Panc1 (cell line): Measurements from ENCODE around the gene DHX57. TPM values are rescaled to one million over a fixed set of nuclear protein-coding genes. Genes with fewer than 3 reads are reported as not detected.

Experiments
- ATAC-seq: fragments of 200-7000 bp; cut with Tn5 transposase; 2 replicates; pipeline ENCODE4 v1.9.1; 2020; ENCODE audit warnings: mild to moderate bottlenecking, moderate library complexity
- BruUV-seq: library from RNA; stranded (reverse); fragments of 400-500 nt; replicated peaks from 2 replicates; lab custom pipeline; 2021; lab: Mats Ljungman, UMichigan
- CTCF ChIA-PET: fragments of 300-600 bp; sonication (Branson Sonifier 250); formaldehyde crosslinking; loops from one replicate; lab custom pipeline; 2022; ENCODE audit warnings: antibody characterized with exemption; lab: Charles Lee
- POLR2A ChIA-PET: fragments of 300-600 bp; sonication (Branson Sonifier 250); formaldehyde crosslinking; loops from one replicate; lab custom pipeline; 2022; ENCODE audit warnings: antibody characterized with exemption; lab: Charles Lee
- DNase-seq: peaks from one replicate; pipeline ENCODE4 v3.0.0-alpha.2; 2010; ENCODE audit warnings: low read depth, low spot score
- H3K27ac ChIP-seq: 2 replicates; pipeline ENCODE4 v1.5.1; 2011; ENCODE audit warnings: mild to moderate bottlenecking, low read length, inconsistent platforms
- H3K27me3 ChIP-seq: fragments of 200-500 bp; sonication (Bioruptor generic); 2 replicates; pipeline ENCODE4 v1.6.0; 2014; ENCODE audit warnings: low read length, inconsistent platforms; ENCODE audit not compliant: control insufficient read depth, insufficient read depth
- H3K36me3 ChIP-seq: fragments of 200-500 bp; sonication (Bioruptor generic); 2 replicates; pipeline ENCODE4 v1.5.1; 2014; ENCODE audit warnings: inconsistent platforms, mild to moderate bottlenecking, low read length, moderate library complexity; ENCODE audit not compliant: control insufficient read depth, insufficient read depth
- H3K4me1 ChIP-seq: 2 replicates; pipeline ENCODE4 v1.5.1; 2011; ENCODE audit warnings: inconsistent platforms, mild to moderate bottlenecking, low read length, moderate library complexity; ENCODE audit not compliant: control insufficient read depth, insufficient read depth
- H3K4me3 ChIP-seq, 2 experiments: 2 replicates each; pipeline ENCODE4 v1.5.1; 2011 to 2012; ENCODE audit warnings: low read depth in 2 of 2, low read length in 2 of 2, mild to moderate bottlenecking in 2 of 2, inconsistent platforms in 1 of 2, moderate library complexity in 1 of 2
- H3K9me3 ChIP-seq: fragments of 200-500 bp; sonication (Bioruptor generic); 2 replicates; pipeline ENCODE4 v1.5.1; 2014; ENCODE audit warnings: low read depth, mild to moderate bottlenecking, inconsistent platforms, low read length, moderate library complexity; ENCODE audit not compliant: control insufficient read depth, insufficient read depth
- CTCF ChIP-seq: fragments of 450-650 bp; IDR thresholded peaks from 2 replicates; pipeline ENCODE4 v1.5.1; 2017; ENCODE audit warnings: mild to moderate bottlenecking
- POLR2AphosphoS5 ChIP-seq: IDR thresholded peaks from 2 replicates; pipeline ENCODE4 v1.6.1; 2012; ENCODE audit warnings: mild to moderate bottlenecking, low read depth, low read length, moderate library complexity
- REST ChIP-seq, 2 experiments: IDR thresholded peaks; 2 replicates each; pipeline ENCODE4 v1.6.1; 2011 to 2012; ENCODE audit warnings: low read depth in 2 of 2, control low read depth in 1 of 2, low read length in 1 of 2, mild to moderate bottlenecking in 1 of 2, moderate library complexity in 1 of 2; ENCODE audit not compliant: insufficient read depth in 1 of 2
- SIN3A ChIP-seq: IDR thresholded peaks from 2 replicates; pipeline ENCODE4 v1.6.1; 2012; ENCODE audit warnings: low read depth, mild to moderate bottlenecking, low read length, moderate library complexity, borderline replicate concordance; ENCODE audit not compliant: insufficient read depth
- TCF7L2 ChIP-seq: IDR thresholded peaks from 2 replicates; pipeline ENCODE4 v1.6.1; 2011; ENCODE audit warnings: mild to moderate bottlenecking, low read depth, low read length, inconsistent platforms
- in situ Hi-C: cut with HindIII; loops from 2 replicates; pipeline ENCODE4 v1.10.0; 2016; ENCODE audit warnings: low sequenced_read_pairs, low pct_unique_long_range_greater_than_20kb
- intact Hi-C: fragments of 100-400 bp; cut with micrococcal nuclease; formaldehyde crosslinking; loops from one replicate; pipeline ENCODE4 v1.10.0; 2022; ENCODE audit not compliant: unreplicated experiment
- total RNA-seq: library from RNA; stranded (reverse); gene quantifications from one replicate; pipeline ENCODE4 v1.2.1, GENCODE V29; 2021; ENCODE audit not compliant: unreplicated experiment

DHX57 gene
- total RNA-seq, 1 experiment from 2014 or later: 20.6 TPM

GRCh38 chr2:38911191-38911590 is 35.5 kb upstream of the DHX57 start:
- in situ Hi-C loops: no loop called here
- Histone ChIP-seq H3K36me3 (no peaks in the 10 kb centered on the region), H3K9me3 (no peaks in the 10 kb centered on the region), H3K27me3 (no peaks in the 10 kb centered on the region), H3K27ac (no peak overlapping the region), H3K4me1 (no peaks in the 10 kb centered on the region), H3K4me3 (no peak overlapping the region)
- no TSS peak for BruUV-seq
- intact Hi-C loops: no loop called here
- no peak for TF ChIP-seq TCF7L2
- no peak for TF ChIP-seq SIN3A
- TF ChIP-seq CTCF: no peak
- no peak for TF ChIP-seq POLR2AphosphoS5
- no peak for TF ChIP-seq REST (IDR thresholded peaks at IDR 0.05; ENCODE audit: insufficient read depth in 1 of 2, low read depth in 2 of 2, low read length in 1 of 2)
- CTCF ChIA-PET: no interaction called here
- DNase-seq (no peak), ATAC-seq (no peak)
- POLR2A ChIA-PET: no interaction called here

- DNase-seq: no peak
- Histone ChIP-seq H3K9me3 (no peaks in the 10 kb centered on the region), H3K4me1 (no peaks in the 10 kb centered on the region), H3K36me3 (no peaks in the 10 kb centered on the region), H3K27me3 (no peaks in the 10 kb centered on the region), H3K27ac (no peak overlapping the region), H3K4me3 (no peak overlapping the region)
- POLR2A ChIA-PET: no interaction called here
- CTCF ChIA-PET: interaction anchor here (0.5 to 0.6 kb wide), 2 partner anchors 38 to 1514 kb away, joined by 3 to 5 read pairs; no protein-coding TSS in a partner anchor
- in situ Hi-C loops: no loop called here
- no TSS peak for BruUV-seq
- no peak for ATAC-seq
- intact Hi-C loops: no loop called here
- TF ChIP-seq REST (IDR thresholded peaks at IDR 0.05; ENCODE audit: insufficient read depth in 1 of 2, low read depth in 2 of 2, low read length in 1 of 2): no peak
- TF ChIP-seq SIN3A: no peak
- TF ChIP-seq TCF7L2: no peak
- no peak for TF ChIP-seq CTCF
- no peak for TF ChIP-seq POLR2AphosphoS5
These were observed 34.1 kb upstream of the DHX57 start for GRCh38 chr2:38909872-38910271.
